HG02623 (cell line): Measurements from ENCODE around the gene ZNF354B.
"Not testable (repeated sequence)": the region's sequence is repeated elsewhere in the genome, so short reads cannot be mapped to it uniquely, and the experiment has no call there.

Experiments
- ATAC-seq: cut with Tn5 transposase; IDR thresholded peaks from one replicate; pipeline ENCODE4 v1.9.1; 2021; ENCODE audit warnings: moderate library complexity; ENCODE audit not compliant: unreplicated experiment

Gene ZNF354B

GRCh38 chr5:178883115-178883694 lies 23.5 kb downstream of the ZNF354B start:
- not testable (repeated sequence) for ATAC-seq

DNA sequence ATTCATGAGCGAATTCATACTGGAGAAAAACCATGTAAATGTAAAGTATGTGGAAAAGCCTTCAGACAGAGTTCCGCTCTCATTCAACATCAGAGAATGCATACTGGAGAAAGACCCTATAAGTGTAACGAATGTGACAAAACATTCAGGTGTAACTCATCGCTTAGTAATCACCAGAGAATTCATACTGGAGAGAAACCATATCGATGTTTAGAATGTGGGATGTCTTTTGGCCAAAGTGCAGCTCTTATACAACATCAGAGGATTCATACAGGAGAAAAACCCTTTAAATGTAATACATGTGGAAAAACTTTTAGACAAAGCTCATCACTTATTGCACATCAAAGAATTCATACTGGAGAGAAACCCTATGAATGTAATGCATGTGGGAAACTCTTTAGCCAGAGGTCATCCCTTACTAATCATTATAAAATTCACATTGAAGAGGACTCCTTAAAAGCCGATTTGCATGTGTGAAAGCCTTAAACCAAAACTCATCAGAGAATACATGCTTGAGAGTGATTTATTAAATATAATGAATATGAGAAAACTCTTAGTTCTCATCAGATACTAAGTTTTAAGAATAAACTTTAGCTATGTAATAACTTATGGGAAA lies 24.2 kb downstream of the ZNF354B start:
- ATAC-seq = no peak

DNA sequence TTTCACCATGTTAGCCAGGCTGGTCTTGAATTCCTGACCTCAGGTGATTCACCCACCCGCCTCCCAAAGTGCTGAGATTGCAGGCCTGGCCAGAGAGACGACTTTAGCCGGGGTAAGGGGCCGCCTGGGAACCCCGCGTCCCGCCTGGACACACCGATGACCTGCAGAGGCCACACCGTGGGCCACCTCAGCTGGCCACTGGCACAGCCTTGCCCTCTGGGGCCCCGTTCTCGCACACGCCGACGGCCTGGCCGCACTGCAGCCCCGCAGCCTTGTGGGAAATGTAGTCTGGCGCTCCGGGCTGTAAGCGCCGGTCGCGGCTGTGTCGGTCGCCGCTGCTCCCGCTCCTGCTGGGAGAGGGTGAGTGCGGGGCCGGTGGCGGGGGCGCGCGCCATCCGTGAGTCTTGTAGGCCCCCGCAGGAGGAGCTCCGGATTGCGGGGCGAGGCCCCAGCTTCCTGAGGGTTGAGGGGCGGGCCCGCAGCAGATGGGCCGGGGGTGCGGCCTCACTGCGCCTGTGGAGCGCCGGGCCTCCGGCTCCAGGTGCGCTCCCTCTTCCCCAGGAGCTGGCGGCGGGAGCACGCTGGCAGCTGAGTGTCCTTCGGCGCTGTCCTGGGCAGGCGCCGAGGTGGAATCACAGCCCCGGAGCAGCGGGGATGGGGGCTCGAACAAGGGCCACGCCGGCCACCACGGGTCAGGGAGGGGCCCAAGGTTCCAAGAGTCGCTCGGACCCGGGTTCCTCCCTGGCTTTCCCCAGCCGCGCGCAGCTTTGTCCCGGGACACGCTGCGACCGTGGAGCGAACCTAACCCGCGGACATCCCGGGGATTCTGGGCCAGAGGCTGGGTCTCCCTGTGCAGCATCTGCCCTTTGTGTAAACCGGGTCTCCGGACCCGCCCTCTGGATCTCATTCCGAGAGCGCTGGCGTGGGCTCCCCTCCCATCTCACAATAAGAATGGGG lies 36.1 kb downstream of the ZNF354B start, which contains the start of gene ZFP2:
Gene ZFP2, plus strand, starts transcription at position 299 of the 957 bp plus-strand sequence. CDS start 35,401 bp downstream, outside the sequence.
- no peak for ATAC-seq

DNA sequence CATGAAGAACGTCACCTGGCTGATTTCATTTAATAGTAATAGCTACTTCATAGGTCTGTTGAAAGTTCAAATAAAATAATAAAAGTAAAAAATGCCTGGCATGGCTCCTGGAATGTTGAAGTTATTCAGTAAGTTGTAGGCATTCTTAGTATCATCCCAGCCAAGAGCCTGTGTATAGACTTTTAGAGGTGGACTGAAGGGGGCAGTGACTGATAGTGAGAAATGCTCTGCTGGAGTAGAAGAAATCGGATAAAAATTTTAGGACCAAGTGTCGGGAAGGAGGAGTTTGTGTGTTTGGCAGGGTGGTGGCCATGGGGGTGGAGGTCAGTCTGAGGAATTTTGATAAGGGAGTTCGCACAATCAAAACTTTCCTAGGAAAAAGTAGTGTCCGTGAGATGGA lies 39.5 kb downstream of the ZNF354B start:
- ATAC-seq = no peak

GRCh38 chr5:178902849-178903248 lies 43.1 kb downstream of the ZNF354B start:
- no peak for ATAC-seq

DNA sequence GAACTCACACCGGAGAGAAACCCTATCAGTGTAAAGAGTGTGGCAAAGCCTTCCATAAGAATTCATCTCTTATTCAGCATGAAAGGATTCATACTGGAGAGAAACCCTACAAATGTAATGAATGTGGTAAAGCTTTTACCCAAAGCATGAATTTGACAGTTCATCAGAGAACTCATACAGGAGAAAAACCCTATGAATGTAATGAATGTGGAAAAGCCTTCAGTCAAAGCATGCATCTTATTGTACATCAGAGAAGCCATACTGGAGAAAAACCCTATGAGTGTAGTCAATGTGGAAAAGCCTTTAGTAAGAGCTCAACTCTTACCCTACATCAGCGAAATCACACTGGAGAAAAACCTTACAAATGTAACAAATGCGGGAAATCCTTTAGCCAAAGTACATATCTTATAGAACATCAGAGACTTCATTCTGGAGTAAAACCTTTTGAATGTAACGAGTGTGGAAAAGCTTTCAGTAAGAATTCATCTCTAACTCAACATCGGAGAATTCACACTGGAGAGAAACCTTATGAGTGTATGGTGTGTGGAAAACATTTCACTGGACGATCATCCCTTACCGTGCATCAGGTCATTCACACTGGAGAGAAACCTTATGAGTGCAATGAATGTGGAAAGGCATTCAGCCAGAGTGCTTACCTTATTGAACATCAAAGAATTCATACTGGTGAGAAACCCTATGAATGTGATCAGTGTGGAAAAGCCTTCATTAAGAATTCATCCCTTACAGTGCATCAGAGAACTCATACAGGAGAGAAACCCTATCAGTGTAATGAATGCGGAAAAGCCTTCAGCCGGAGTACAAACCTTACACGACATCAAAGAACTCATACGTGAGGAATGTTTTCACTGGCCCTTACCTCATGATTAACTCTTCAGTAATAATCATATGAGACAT lies 72.3 kb downstream of the ZNF354B start:
- ATAC-seq = no peak
